GM19467 (cell line): ENCODE data around the gene DBET.
"Not testable (repeated sequence)": the region's sequence is repeated elsewhere in the genome, so short reads cannot be mapped to it uniquely, and the experiment has no call there.

ENCODE experiments used
- ATAC-seq: cut with Tn5 transposase; IDR thresholded peaks from one replicate; pipeline ENCODE4 v1.9.1; 2021; ENCODE audit warnings: mild to moderate bottlenecking, moderate library complexity; ENCODE audit not compliant: unreplicated experiment

The DBET gene

GRCh38 chr4:190064342-190064741 lies at the start of gene DBET:
Gene DBET, plus strand, starts transcription at chr4:190064502.
- ATAC-seq: not testable (repeated sequence)

- no peak for ATAC-seq
Observed at GRCh38 chr4:190014771-190015537, 49.3 kb upstream of the DBET start.

DNA sequence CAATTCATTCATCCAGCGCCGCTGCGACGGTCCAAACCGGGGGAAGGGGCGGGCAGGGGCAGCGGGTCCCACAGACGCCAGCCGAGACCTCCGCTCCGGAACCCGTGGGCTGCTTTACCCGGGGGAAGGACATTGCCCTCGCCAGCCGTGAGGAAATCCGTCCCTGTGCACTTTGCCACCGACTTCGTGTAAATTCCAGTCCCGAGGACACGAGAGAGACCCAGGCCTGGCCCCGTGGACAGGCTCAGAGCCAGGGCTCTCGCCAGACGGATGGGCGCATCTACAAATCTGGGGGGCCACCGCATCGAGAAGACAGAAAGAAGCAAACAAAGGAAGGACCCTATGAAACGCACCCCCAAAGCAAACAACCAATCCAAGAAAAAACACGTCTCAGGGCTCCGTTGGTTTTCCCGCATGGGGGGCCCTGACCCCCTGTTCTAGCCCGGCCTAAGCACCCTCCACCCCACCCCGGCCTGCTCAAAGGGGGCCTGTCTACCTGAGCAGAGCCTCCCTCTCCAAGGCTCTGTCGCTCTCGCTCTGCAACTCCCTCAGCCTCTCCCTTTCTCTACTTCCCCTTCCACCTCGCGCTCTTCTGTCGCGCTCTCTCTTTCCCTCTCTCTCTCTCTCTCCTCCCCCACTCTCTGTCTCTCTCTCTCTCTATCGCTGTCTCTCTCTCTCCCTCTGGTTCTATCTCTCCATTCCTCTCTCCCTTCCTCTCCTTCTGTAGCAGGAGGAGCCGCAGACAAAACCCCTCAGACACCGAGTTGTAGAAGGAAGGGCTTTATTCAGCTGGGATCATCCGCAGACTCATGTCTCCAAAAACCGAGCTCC lies 48.5 kb upstream of the DBET start:
- ATAC-seq: no peak

GRCh38 chr4:190016369-190017289 lies 47.7 kb upstream of the DBET start:
- no peak for ATAC-seq

GRCh38 chr4:190017357-190018200 lies 46.7 kb upstream of the DBET start:
- no peak for ATAC-seq

DNA sequence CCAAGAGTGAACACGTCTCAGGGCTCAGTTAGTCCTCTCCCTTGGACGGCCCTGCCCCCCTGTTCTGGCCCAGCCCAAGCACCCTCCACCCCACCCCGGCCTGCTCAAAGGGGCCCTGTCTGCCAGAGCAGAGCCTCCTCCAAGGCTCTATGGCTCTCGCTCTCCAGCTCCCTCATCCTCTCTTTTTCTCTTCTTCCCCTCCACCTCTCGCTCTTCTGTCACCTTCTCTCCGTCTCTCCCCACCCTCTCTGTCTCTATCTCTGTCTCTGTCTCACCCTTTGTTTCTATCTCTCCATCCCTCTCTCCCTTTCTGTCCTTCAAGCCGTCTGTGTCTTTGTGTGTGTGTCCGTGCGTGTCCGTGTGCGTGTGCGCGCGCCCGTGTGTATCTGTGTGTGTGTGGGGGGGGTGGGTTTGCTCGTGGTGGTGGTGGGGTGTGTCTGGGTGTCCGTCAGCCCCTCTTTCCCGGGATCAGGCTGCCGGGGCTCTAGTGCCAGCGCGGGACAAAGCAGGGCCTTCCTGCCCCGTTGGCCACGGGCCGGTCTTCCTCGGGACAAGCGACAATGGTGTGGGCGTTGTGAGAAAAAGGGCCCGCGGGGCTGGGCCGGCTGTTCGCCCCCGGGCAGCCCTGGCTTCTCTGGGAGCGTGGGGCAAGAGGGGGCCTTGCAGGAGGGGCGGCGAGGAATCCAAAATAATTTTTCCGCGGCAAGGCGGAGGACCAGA lies 45.9 kb upstream of the DBET start:
- ATAC-seq: no peak

GRCh38 chr4:190019023-190019858 lies 45.1 kb upstream of the DBET start:
- ATAC-seq: no peak

GRCh38 chr4:190019859-190020463 lies 44.3 kb upstream of the DBET start:
- ATAC-seq: not testable (repeated sequence)

GRCh38 chr4:190020790-190021717 lies 43.2 kb upstream of the DBET start:
- no peak for ATAC-seq

DNA sequence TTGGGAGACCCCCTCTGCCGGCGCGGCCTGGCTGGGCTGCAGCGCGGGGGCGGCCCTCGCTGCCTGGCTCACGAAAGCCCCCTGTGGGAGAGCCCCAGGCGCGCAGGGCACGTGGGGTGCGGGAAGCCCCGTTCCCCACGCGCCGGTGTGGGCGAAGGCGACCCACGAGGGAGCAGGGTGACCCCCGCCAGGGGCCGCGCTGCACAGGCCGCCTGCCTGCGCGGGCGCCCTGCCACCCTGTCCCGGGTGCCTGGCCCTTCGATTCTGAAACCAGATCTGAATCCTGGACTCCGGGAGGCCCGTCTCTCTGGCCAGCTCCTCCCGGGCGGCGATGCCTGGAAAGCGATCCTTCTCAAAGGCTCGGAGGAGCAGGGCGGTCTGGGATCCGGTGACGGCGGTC lies 42.3 kb upstream of the DBET start:
- ATAC-seq: not testable (repeated sequence)

DNA sequence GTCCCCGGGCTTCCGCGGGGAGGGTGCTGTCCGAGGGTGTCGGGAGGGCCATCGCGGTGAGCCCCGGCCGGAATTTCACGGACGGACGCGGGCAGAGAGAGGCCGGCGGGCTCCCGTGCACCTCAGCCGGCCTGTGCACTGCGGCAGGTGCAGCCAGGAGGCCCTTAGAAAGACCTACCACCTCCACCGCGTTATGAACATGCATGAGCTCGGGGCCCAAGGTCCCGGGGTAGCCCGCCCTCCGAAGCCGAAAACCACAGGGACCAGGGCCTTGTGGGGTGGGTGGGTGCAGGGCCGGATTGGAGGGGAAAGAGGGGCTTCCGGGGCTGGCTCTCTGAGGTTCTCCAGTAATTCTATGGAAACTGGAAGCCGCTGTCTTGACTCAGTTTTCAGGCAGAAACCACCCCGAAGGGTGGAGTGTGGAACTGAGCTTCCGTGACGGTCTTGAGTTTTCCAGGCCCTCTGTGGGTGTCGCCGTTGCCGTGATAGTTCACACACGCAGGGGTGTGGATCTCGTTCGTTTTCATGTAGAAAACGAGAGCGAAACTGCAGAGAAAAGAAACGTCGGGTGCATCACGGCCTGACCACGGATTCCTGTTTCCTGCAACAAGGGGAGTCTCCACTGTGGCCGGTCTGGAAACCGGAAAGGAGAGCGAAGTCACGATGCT lies 41.6 kb upstream of the DBET start:
- ATAC-seq: not testable (repeated sequence)

GRCh38 chr4:190027156-190027555 lies 37.1 kb upstream of the DBET start, which contains the start of gene FRG2:
Gene FRG2, minus strand, starts transcription at chr4:190027256. Its CDS starts 52 bp downstream, at chr4:190027204.
- ATAC-seq: not testable (repeated sequence)

GRCh38 chr4:190031264-190031663 lies 33.0 kb upstream of the DBET start:
- not testable (repeated sequence) for ATAC-seq

DNA sequence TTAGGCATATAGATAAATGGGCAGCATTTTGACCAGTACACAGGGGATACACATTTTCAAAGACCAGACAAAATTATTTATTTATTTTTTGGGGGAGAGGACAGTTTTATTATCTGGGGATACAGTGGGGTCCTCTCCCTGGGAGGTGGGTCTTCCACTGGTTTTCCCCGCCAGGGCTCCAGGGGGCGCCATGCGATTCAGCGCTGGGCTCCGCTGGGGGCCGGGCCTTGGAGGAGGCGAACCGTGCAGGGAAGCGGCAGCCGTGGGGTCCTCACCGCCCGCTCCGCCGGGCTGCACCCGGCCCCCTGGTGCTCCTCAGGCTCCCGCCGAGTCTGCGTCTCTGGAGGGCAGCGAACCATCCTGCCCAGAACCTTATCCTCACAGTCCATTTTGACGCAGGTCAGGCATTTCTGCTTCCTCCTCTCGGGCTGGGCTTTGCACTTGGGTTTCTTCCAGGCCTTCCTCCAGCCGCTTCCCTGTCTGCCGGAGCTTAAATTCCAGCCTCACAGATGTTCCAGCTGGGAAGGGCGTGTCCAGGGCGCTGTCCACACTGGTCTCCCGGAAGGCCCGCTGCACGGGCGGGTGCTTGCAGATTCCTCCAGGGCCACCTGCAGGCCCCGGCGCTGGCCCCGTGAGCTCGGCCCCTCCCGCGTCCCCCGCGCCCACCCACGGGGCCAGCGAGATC lies 26.5 kb upstream of the DBET start:
- ATAC-seq: not testable (repeated sequence)

DNA sequence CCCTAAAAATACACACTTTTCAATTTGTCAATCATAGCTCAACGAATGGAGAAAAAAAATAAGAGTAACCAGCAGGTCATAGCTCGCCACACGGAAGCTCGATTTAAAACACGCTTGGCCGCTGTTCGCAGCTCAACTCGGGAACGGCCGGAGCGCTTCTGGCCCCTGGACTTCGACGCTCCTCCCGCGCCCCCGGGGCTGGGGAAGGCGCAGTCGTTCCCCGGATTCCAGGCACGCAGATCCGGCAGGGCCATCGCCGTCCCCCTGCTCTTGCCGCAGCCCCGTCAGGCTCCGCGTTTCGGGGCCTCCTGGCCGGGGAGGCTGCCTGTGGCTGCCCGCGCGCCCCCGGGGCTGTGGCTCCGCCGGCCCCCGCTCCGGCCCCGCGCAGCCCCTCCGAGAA lies 23.4 kb upstream of the DBET start:
- ATAC-seq: not testable (repeated sequence)

GRCh38 chr4:190047627-190048026 lies 16.7 kb upstream of the DBET start:
- not testable (repeated sequence) for ATAC-seq
